Measurements from ENCODE around the gene RAB41.

The RAB41 gene

DNA sequence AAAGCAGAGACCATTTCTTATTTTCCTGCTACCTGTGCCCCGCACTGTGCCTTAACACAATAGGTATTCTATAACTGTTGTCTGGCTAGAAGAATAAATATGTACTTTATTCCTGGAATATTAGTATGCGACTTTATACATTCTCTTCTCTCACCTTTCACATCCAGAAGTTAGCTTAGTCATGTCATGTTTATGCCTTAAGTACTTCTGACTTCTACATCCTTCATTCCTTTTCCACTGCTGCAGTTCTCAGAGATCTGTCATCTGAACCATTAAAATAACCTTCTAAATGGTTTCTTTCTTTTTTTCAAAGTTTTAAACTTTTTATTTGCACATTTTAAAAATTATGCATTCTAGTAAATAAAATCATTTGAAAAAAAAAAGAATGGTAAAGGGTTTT is 42.4 kb downstream of the RAB41 start:
- peaks cover 0 to 5% (median 0%) of the 10 kb centered on the region in 11 experiments; a peak in 2 of 22 replicates for H4K20me1 ChIP-seq
- H3K9me3 ChIP-seq (replicated peaks in 1 of 11) = no peaks in the 10 kb centered on the region
- no peak overlapping the region for H3K4me3 ChIP-seq
- H3K9ac ChIP-seq = no peak overlapping the region
- peaks cover 0 to 28% (median 3%) of the 10 kb centered on the region in 11 experiments; a peak in 6 of 22 replicates for H3K36me3 ChIP-seq
- no peak overlapping the region for H3K4me2 ChIP-seq
- no peak overlapping the region for H3K27ac ChIP-seq
- H3K4me1 ChIP-seq = no peaks in the 10 kb centered on the region
- peaks cover 61 to 90% (median 82%) of the 10 kb centered on the region in 11 experiments for H3K27me3 ChIP-seq
- no peak for TF ChIP-seq Cebpa-rat (IDR thresholded peaks at IDR 0.05)

- H3K27me3 ChIP-seq = peaks cover 88 to 100% (median 98%) of the 10 kb centered on the region in 11 experiments
- peaks cover 0 to 88% (median 30%) of the 10 kb centered on the region in 11 experiments; a peak in 12 of 22 replicates for H3K36me3 ChIP-seq
- H3K9ac ChIP-seq = no peak overlapping the region
- no peaks in the 10 kb centered on the region for H3K9me3 ChIP-seq (replicated peaks in 1 of 11)
- H4K20me1 ChIP-seq = peaks cover 0 to 5% (median 0%) of the 10 kb centered on the region in 11 experiments; a peak in 1 of 22 replicates
- no peak overlapping the region for H3K27ac ChIP-seq
- no peak overlapping the region for H3K4me3 ChIP-seq
- no peak overlapping the region for H3K4me2 ChIP-seq
- peaks cover 0 to 2% (median 0%) of the 10 kb centered on the region in 10 experiments; a peak in 3 of 20 replicates for H3K4me1 ChIP-seq
- TF ChIP-seq Cebpa-rat (IDR thresholded peaks at IDR 0.05) = no peak
These were observed 49.2 kb downstream of the RAB41 start for GRCh38 chrX:70331161-70331560.

DNA sequence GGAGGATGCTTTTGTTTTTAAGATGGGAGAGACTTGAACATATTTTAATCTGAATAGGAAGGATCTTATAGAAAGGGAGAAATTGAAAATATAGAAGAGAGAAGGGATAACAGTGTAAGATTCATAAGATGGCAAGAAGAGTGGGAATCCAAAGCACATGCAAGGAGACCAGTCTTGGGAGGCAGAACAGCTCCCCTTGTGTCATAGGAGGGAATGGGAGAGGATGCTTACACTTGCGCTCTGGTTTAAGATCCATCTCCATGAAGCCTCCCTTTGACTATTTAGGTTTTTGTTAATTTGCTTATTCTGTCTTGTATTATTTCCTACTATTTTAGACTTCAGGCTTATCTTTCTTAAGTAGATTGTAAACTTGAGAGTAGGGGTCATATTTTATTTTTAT is 50.6 kb downstream of the RAB41 start:
- H3K9ac ChIP-seq = no peak overlapping the region
- peaks cover 0 to 95% (median 35%) of the 10 kb centered on the region in 11 experiments; a peak in 12 of 22 replicates for H3K36me3 ChIP-seq
- H3K9me3 ChIP-seq (replicated peaks in 1 of 11) = no peaks in the 10 kb centered on the region
- peaks cover 0 to 2% (median 0%) of the 10 kb centered on the region in 11 experiments; a peak in 1 of 22 replicates for H4K20me1 ChIP-seq
- no peak overlapping the region for H3K4me2 ChIP-seq
- H3K4me3 ChIP-seq = no peak overlapping the region
- H3K4me1 ChIP-seq = peaks cover 0 to 16% (median 5%) of the 10 kb centered on the region in 10 experiments; a peak in 12 of 20 replicates
- no peak for TF ChIP-seq Cebpa-rat (IDR thresholded peaks at IDR 0.05)
- H3K27me3 ChIP-seq = peaks cover 76 to 100% (median 98%) of the 10 kb centered on the region in 11 experiments
- no peak overlapping the region for H3K27ac ChIP-seq
